H9 (cell line): ENCODE results near the gene BRICD5. TPM values are rescaled to one million over a fixed set of nuclear protein-coding genes. Genes with fewer than 3 reads are reported as not detected.

ENCODE experiments used
- DNase-seq: peaks from one replicate; pipeline ENCODE4 v3.0.0-alpha.2; 2017
- H2AFZ ChIP-seq: one replicate; pipeline ENCODE4 v1.6.1; 2013; ENCODE audit warnings: mild to moderate bottlenecking, low read length, control low read depth, moderate library complexity
- H2AK5ac ChIP-seq: 2 replicates; pipeline ENCODE4 v1.6.1; 2013; ENCODE audit warnings: low read length, control low read depth, mixed read lengths; ENCODE audit not compliant: insufficient read length
- H2BK120ac ChIP-seq: one replicate; pipeline ENCODE4 v1.6.1; 2013; ENCODE audit warnings: low read depth, mild to moderate bottlenecking, low read length, control low read depth, inconsistent platforms; ENCODE audit not compliant: poor library complexity, severe bottlenecking
- H2BK12ac ChIP-seq: 2 replicates; pipeline ENCODE4 v1.6.1; 2013; ENCODE audit warnings: low read length, control low read depth, mixed read lengths, low read depth; ENCODE audit not compliant: insufficient read length
- H2BK15ac ChIP-seq: 2 replicates; pipeline ENCODE4 v1.6.1; 2013; ENCODE audit warnings: low read depth, low read length, control low read depth
- H2BK20ac ChIP-seq: one replicate; pipeline ENCODE4 v1.6.1; 2013; ENCODE audit warnings: low read depth, mild to moderate bottlenecking, low read length, control low read depth, inconsistent platforms; ENCODE audit not compliant: poor library complexity, severe bottlenecking
- H2BK5ac ChIP-seq: 2 replicates; pipeline ENCODE4 v1.6.1; 2013; ENCODE audit warnings: low read length, control low read depth, mixed read lengths; ENCODE audit not compliant: insufficient read length
- H3K14ac ChIP-seq: 2 replicates; pipeline ENCODE4 v1.6.1; 2013; ENCODE audit warnings: low read length, control low read depth; ENCODE audit not compliant: insufficient read depth
- H3K18ac ChIP-seq: 2 replicates; pipeline ENCODE4 v1.6.1; 2013; ENCODE audit warnings: low read depth, mild to moderate bottlenecking, mixed read lengths, low read length, control low read depth; ENCODE audit not compliant: insufficient read length
- H3K23ac ChIP-seq: 2 replicates; pipeline ENCODE4 v1.6.1; 2013; ENCODE audit warnings: low read length, control low read depth, mixed read lengths, low read depth; ENCODE audit not compliant: insufficient read length
- H3K23me2 ChIP-seq: 2 replicates; pipeline ENCODE4 v1.6.1; 2013; ENCODE audit warnings: low read depth, mild to moderate bottlenecking, mixed read lengths, low read length, control low read depth; ENCODE audit not compliant: insufficient read length, poor library complexity, severe bottlenecking
- H3K27ac ChIP-seq: 2 replicates; pipeline ENCODE4 v1.5.1; 2013; ENCODE audit warnings: low read length, control low read depth, mixed read lengths, low read depth; ENCODE audit not compliant: insufficient read length
- H3K27me3 ChIP-seq: 2 replicates; pipeline ENCODE4 v1.6.1; 2013; ENCODE audit warnings: low read length, control low read depth, inconsistent platforms; ENCODE audit not compliant: insufficient read depth
- H3K4ac ChIP-seq: 2 replicates; pipeline ENCODE4 v1.6.1; 2013; ENCODE audit warnings: low read depth, mild to moderate bottlenecking, control low read depth, inconsistent platforms, low read length, moderate library complexity
- H3K4me1 ChIP-seq: 2 replicates; pipeline ENCODE4 v1.6.1; 2013; ENCODE audit warnings: low read length, control low read depth, inconsistent platforms; ENCODE audit not compliant: insufficient read depth
- H3K4me2 ChIP-seq: 2 replicates; pipeline ENCODE4 v1.6.1; 2013; ENCODE audit warnings: low read length, control low read depth, mixed read lengths; ENCODE audit not compliant: insufficient read length, insufficient read depth
- H3K56ac ChIP-seq: 2 replicates; pipeline ENCODE4 v1.6.1; 2013; ENCODE audit warnings: low read depth, mild to moderate bottlenecking, mixed read lengths, low read length, control low read depth; ENCODE audit not compliant: insufficient read length
- H3K79me1 ChIP-seq: 2 replicates; pipeline ENCODE4 v1.6.1; 2013; ENCODE audit warnings: low read depth, mild to moderate bottlenecking, moderate library complexity, low read length, control low read depth, inconsistent platforms; ENCODE audit not compliant: insufficient read depth, poor library complexity, severe bottlenecking
- H3K79me2 ChIP-seq: 2 replicates; pipeline ENCODE4 v1.6.1; 2013; ENCODE audit warnings: low read length, control low read depth, inconsistent platforms; ENCODE audit not compliant: insufficient read depth
- H3K9ac ChIP-seq: 2 replicates; pipeline ENCODE4 v1.6.1; 2013; ENCODE audit warnings: low read length, control low read depth, mixed read lengths; ENCODE audit not compliant: insufficient read length; ENCODE audit errors: extremely low read depth
- H3K9me3 ChIP-seq: one replicate; pipeline ENCODE4 v1.6.1; 2013; ENCODE audit warnings: low read depth, low read length, inconsistent platforms; ENCODE audit not compliant: control insufficient read depth
- H3T11ph ChIP-seq: one replicate; pipeline ENCODE4 v1.6.1; 2013; ENCODE audit warnings: mild to moderate bottlenecking, low read length, control low read depth, inconsistent platforms
- H4K20me1 ChIP-seq: one replicate; pipeline ENCODE4 v1.6.1; 2013; ENCODE audit not compliant: control insufficient read depth, insufficient read length, insufficient read depth
- H4K5ac ChIP-seq: 2 replicates; pipeline ENCODE4 v1.6.1; 2013; ENCODE audit warnings: low read depth, mild to moderate bottlenecking, mixed read lengths, low read length, control low read depth; ENCODE audit not compliant: insufficient read length
- H4K8ac ChIP-seq: replicated peaks from 2 replicates; pipeline ENCODE4 v1.6.1; 2013; ENCODE audit warnings: low read length, control low read depth, mixed read lengths, low read depth; ENCODE audit not compliant: insufficient read length
- H4K91ac ChIP-seq: 2 replicates; pipeline ENCODE4 v1.6.1; 2013; ENCODE audit warnings: low read depth, mild to moderate bottlenecking, moderate library complexity, mixed read lengths, low read length, control low read depth; ENCODE audit not compliant: insufficient read length
- H3K27ac Mint-ChIP-seq, 3 experiments: 2 replicates in 2 of 3; 3 replicates in 1 of 3; pipeline ENCODE4 v1.8.0; 2020 to 2021; ENCODE audit warnings: mixed read lengths in 3 of 3, mild to moderate bottlenecking in 1 of 3, moderate library complexity in 1 of 3
- H3K27me3 Mint-ChIP-seq: 2 replicates; pipeline ENCODE4 v1.8.0; 2021; ENCODE audit warnings: low read depth, mild to moderate bottlenecking, moderate library complexity, mixed read lengths
- H3K36me3 Mint-ChIP-seq, 3 experiments: 2 replicates in 2 of 3; 3 replicates in 1 of 3; pipeline ENCODE4 v1.8.0; 2020 to 2021; ENCODE audit warnings: low read depth in 3 of 3, mixed read lengths in 3 of 3; ENCODE audit not compliant: insufficient read depth in 1 of 3
- H3K4me1 Mint-ChIP-seq, 2 experiments: 2 replicates each; pipeline ENCODE4 v1.8.0; 2020; ENCODE audit warnings: mixed read lengths in 2 of 2
- H3K4me3 Mint-ChIP-seq, 2 experiments: 2 replicates in 1 of 2; 3 replicates in 1 of 2; pipeline ENCODE4 v1.8.0; 2020 to 2021; ENCODE audit warnings: mild to moderate bottlenecking in 2 of 2, mixed read lengths in 2 of 2, moderate library complexity in 1 of 2
- H3K9me3 Mint-ChIP-seq, 2 experiments: 2 replicates in 1 of 2; 3 replicates in 1 of 2; pipeline ENCODE4 v1.8.0; 2020; ENCODE audit warnings: mild to moderate bottlenecking in 2 of 2, mixed read lengths in 2 of 2, moderate library complexity in 1 of 2
- WGBS: extraction: QIAGEN DNeasy Blood & Tissue Kit; methylation state at CpG from one replicate; pipeline ENCODE4 v1.1.7; 2013; ENCODE audit warnings: missing lambda C conversion rate, low lambda C conversion rate, mixed read lengths; ENCODE audit not compliant: insufficient read length; ENCODE audit errors: extremely low coverage; 5-methylcytosine and 5-hydroxymethylcytosine counted together
- total RNA-seq: library from RNA; stranded (reverse); gene quantifications from 2 replicates; pipeline ENCODE4 v1.2.1, GENCODE V29; 2021
- TF ChIP-seq, protein P1 (sequence below): fragments of 200-600 bp; sonication (generic); conservative IDR thresholded peaks from 3 replicates; pipeline ENCODE4 v1.8.0; 2021; ENCODE audit warnings: antibody characterized with exemption, mild to moderate bottlenecking

The BRICD5 gene
- total RNA-seq, 1 experiment from 2014 or later = 11.9 TPM

DNA sequence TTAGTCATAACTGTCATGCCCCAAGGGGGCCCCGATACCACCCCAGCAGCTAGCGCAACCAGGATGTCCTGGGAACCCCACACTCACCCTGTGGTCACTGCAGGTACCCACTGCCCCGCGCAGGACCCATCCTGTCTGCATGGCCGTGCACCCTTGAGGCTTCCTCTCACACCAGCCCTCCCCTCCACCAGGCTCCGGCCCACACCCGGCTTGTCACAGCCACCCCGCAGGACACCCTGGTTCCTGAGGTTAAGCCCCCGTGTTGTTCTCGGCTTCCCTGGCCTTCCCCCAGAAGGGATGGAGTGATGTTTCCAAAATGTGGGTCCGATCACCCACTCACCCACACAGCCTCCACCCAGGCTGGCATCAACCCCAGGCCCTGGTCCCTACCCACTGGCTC is 33.1 kb upstream of the BRICD5 start:
- no peak overlapping the region for H3K4me3 Mint-ChIP-seq
- no peak overlapping the region for H4K5ac ChIP-seq
- H3K4me1 Mint-ChIP-seq = peaks cover 0 to 3% of the 10 kb centered on the region in 2 experiments; a peak in 1 of 4 replicates

More for the DNA sequence above, 33.1 kb upstream of the BRICD5 start:
- Histone ChIP-seq H3K23me2 (no peaks in the 10 kb centered on the region), H3K9me3 (no peaks in the 10 kb centered on the region), H2BK12ac (no peak overlapping the region), H3K27ac (no peak overlapping the region), H4K8ac (no peak overlapping the region), H3K4me2 (no peak overlapping the region), H2BK120ac (no peak overlapping the region), H3K79me2 (no peaks in the 10 kb centered on the region), H2AFZ (no peak overlapping the region), H4K20me1 (no peaks in the 10 kb centered on the region), H3T11ph (no peak overlapping the region), H3K18ac (no peak overlapping the region), H2BK5ac (no peak overlapping the region), H3K56ac (no peak overlapping the region), H3K4me1 (no peaks in the 10 kb centered on the region), H3K9ac (no peak overlapping the region), H3K4ac (no peak overlapping the region), H3K79me1 (no peaks in the 10 kb centered on the region), H4K91ac (no peak overlapping the region), H3K14ac (no peak overlapping the region), H2AK5ac (no peak overlapping the region), H3K27me3 (no peaks in the 10 kb centered on the region), H2BK20ac (no peak overlapping the region), H3K23ac (no peak overlapping the region), H2BK15ac (no peak overlapping the region)
- no CpG with 5 or more reads among the region's 11 CpGs for WGBS
- TF ChIP-seq, protein P1, sequence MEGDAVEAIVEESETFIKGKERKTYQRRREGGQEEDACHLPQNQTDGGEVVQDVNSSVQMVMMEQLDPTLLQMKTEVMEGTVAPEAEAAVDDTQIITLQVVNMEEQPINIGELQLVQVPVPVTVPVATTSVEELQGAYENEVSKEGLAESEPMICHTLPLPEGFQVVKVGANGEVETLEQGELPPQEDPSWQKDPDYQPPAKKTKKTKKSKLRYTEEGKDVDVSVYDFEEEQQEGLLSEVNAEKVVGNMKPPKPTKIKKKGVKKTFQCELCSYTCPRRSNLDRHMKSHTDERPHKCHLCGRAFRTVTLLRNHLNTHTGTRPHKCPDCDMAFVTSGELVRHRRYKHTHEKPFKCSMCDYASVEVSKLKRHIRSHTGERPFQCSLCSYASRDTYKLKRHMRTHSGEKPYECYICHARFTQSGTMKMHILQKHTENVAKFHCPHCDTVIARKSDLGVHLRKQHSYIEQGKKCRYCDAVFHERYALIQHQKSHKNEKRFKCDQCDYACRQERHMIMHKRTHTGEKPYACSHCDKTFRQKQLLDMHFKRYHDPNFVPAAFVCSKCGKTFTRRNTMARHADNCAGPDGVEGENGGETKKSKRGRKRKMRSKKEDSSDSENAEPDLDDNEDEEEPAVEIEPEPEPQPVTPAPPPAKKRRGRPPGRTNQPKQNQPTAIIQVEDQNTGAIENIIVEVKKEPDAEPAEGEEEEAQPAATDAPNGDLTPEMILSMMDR = no peak
- Mint-ChIP-seq H3K27me3 (no peaks in the 10 kb centered on the region), H3K9me3 (no peaks in the 10 kb centered on the region; a peak in 1 of 5 replicates), H3K36me3 (peaks cover 18 to 71% (median 48%) of the 10 kb centered on the region in 3 experiments; a peak in 6 of 7 replicates), H3K27ac (peak overlapping the region in 1 of 3 experiments; percentile 44; a peak in 1 of 7 replicates)
- no peak for DNase-seq
